H1 (cell line): ENCODE results near the gene SLC4A1AP. TPM values are rescaled to one million over a fixed set of nuclear protein-coding genes. Genes with fewer than 3 reads are reported as not detected.

Experiments
- CTCF ChIA-PET: fragments of 300-600 bp; sonication (Branson Sonifier 250); formaldehyde crosslinking; loops from one replicate; lab custom pipeline; 2021; ENCODE audit not compliant: partially characterized antibody; lab: Charles Lee
- POLR2A ChIA-PET: fragments of 300-600 bp; sonication (Branson Sonifier 250); formaldehyde crosslinking; loops from one replicate; lab custom pipeline; 2021; ENCODE audit warnings: inconsistent platforms; ENCODE audit not compliant: partially characterized antibody; lab: Charles Lee
- DNase-seq, 2 experiments: peaks; one replicate each; pipeline versions ENCODE4 v3.0.0 to v3.0.0-alpha.2; 2010 to 2022; ENCODE audit warnings: low spot score in 2 of 2, low read depth in 1 of 2, mixed read lengths in 1 of 2
- FAIRE-seq: peaks from 2 replicates; lab custom pipeline; 2011; peaks lifted over from hg19 to GRCh38; lab: Jason Lieb, UNC
- H2AFZ ChIP-seq: 2 replicates; pipeline ENCODE4 v1.8.1; 2012; ENCODE audit warnings: low read length, inconsistent platforms
- H2AK5ac ChIP-seq: 2 replicates; pipeline ENCODE4 v1.6.1; 2013; ENCODE audit warnings: low read depth, low read length
- H2BK120ac ChIP-seq: replicated peaks from 2 replicates; pipeline ENCODE3; 2013; ENCODE audit warnings: low read depth, low read length, inconsistent platforms
- H2BK12ac ChIP-seq: 2 replicates; pipeline ENCODE4 v1.6.1; 2013; ENCODE audit warnings: low read depth, low read length
- H2BK15ac ChIP-seq: 2 replicates; pipeline ENCODE4 v1.6.1; 2013; ENCODE audit warnings: low read length
- H2BK20ac ChIP-seq: 2 replicates; pipeline ENCODE4 v1.6.1; 2013; ENCODE audit warnings: low read length
- H2BK5ac ChIP-seq: 2 replicates; pipeline ENCODE4 v1.6.1; 2013; ENCODE audit warnings: low read depth, low read length
- H3K14ac ChIP-seq: 2 replicates; pipeline ENCODE4 v1.6.1; 2013; ENCODE audit warnings: inconsistent platforms; ENCODE audit not compliant: insufficient read length
- H3K18ac ChIP-seq: 2 replicates; pipeline ENCODE4 v1.6.1; 2013; ENCODE audit warnings: low read length; ENCODE audit errors: extremely low read depth
- H3K23ac ChIP-seq: 2 replicates; pipeline ENCODE4 v1.6.1; 2013; ENCODE audit warnings: inconsistent platforms; ENCODE audit not compliant: insufficient read length
- H3K23me2 ChIP-seq: 2 replicates; pipeline ENCODE4 v1.6.1; 2013; ENCODE audit warnings: low read depth, low read length
- H3K27ac ChIP-seq: 2 replicates; pipeline ENCODE4 v1.6.1; 2011; ENCODE audit warnings: low read depth, low read length, inconsistent platforms
- H3K27me3 ChIP-seq, 4 experiments: replicated peaks in 1 of 4; 1 replicate in 1 of 4; 2 replicates in 3 of 4; pipeline versions ENCODE4 v1.6.1 to v1.8.1; 2011 to 2013; ENCODE audit warnings: low read length in 3 of 4, mild to moderate bottlenecking in 3 of 4, inconsistent platforms in 2 of 4, mixed read lengths in 2 of 4, moderate library complexity in 1 of 4; ENCODE audit not compliant: control insufficient read depth in 3 of 4, insufficient read depth in 3 of 4; ENCODE audit errors: extremely low read depth in 1 of 4
- H3K36me3 ChIP-seq, 4 experiments: 2 replicates each; pipeline versions ENCODE4 v1.6.1 to v1.8.1; 2011 to 2013; ENCODE audit warnings: mild to moderate bottlenecking in 4 of 4, low read length in 3 of 4, moderate library complexity in 2 of 4, control low read depth in 1 of 4, inconsistent platforms in 1 of 4; ENCODE audit not compliant: insufficient read depth in 4 of 4, control insufficient read depth in 2 of 4
- H3K4ac ChIP-seq: replicated peaks from 2 replicates; pipeline ENCODE3; 2013; ENCODE audit warnings: low read length, low read depth, mixed read lengths, inconsistent platforms; ENCODE audit not compliant: insufficient read length
- H3K4me1 ChIP-seq, 4 experiments: replicated peaks in 1 of 4; 1 replicate in 1 of 4; 2 replicates in 3 of 4; pipeline versions ENCODE4 v1.6.1 to v1.8.1; 2011 to 2013; ENCODE audit warnings: low read length in 3 of 4, inconsistent platforms in 2 of 4, mixed read lengths in 1 of 4; ENCODE audit not compliant: insufficient read depth in 4 of 4, control insufficient read depth in 3 of 4
- H3K4me2 ChIP-seq, 2 experiments: 2 replicates each; pipeline versions ENCODE4 v1.6.1 to v1.8.1; 2011 to 2013; ENCODE audit warnings: low read depth in 2 of 2, low read length in 2 of 2, control low read depth in 1 of 2, inconsistent platforms in 1 of 2, mild to moderate bottlenecking in 1 of 2; ENCODE audit not compliant: insufficient read depth in 1 of 2
- H3K4me3 ChIP-seq, 4 experiments: fragments of 200-600, 300-600 bp in 1 of 4; sonication (generic), shearing (Covaris generic), sonication (Bioruptor Twin) in 1 of 4; 2 replicates each; pipeline versions ENCODE4 v1.5.1 to v1.8.1; 2011 to 2016; ENCODE audit warnings: low read length in 4 of 4, low read depth in 3 of 4, control low read depth in 2 of 4, inconsistent platforms in 2 of 4, mild to moderate bottlenecking in 2 of 4, mixed read lengths in 1 of 4, moderate library complexity in 1 of 4; ENCODE audit not compliant: insufficient read depth in 2 of 4; ENCODE audit errors: extremely low read depth in 1 of 4
- H3K56ac ChIP-seq: replicated peaks from 2 replicates; pipeline ENCODE3; 2013; ENCODE audit warnings: low read depth, mild to moderate bottlenecking, mixed read lengths, low read length, inconsistent platforms; ENCODE audit not compliant: insufficient read length
- H3K79me1 ChIP-seq: 2 replicates; pipeline ENCODE4 v1.6.1; 2013; ENCODE audit warnings: low read depth, low read length, control low read depth
- H3K79me2 ChIP-seq, 2 experiments: 2 replicates each; pipeline versions ENCODE4 v1.6.1 to v1.8.1; 2012 to 2013; ENCODE audit warnings: low read length in 2 of 2, mild to moderate bottlenecking in 2 of 2, inconsistent platforms in 1 of 2; ENCODE audit not compliant: insufficient read depth in 2 of 2, control insufficient read depth in 1 of 2
- H3K9ac ChIP-seq, 4 experiments: replicated peaks in 1 of 4; 1 replicate in 1 of 4; 2 replicates in 3 of 4; pipeline versions ENCODE4 v1.6.1 to v1.8.1; 2011 to 2013; ENCODE audit warnings: low read depth in 3 of 4, low read length in 3 of 4, control low read depth in 2 of 4, mild to moderate bottlenecking in 2 of 4, moderate library complexity in 2 of 4, inconsistent platforms in 1 of 4; ENCODE audit errors: extremely low read depth in 1 of 4
- H3K9me3 ChIP-seq, 2 experiments: 2 replicates each; pipeline versions ENCODE4 v1.6.1 to v1.8.1; 2012 to 2013; ENCODE audit warnings: mild to moderate bottlenecking in 2 of 2, moderate library complexity in 2 of 2, control low read depth in 1 of 2, inconsistent platforms in 1 of 2, low read depth in 1 of 2, low read length in 1 of 2, mixed read lengths in 1 of 2; ENCODE audit not compliant: insufficient read depth in 2 of 2
- H4K20me1 ChIP-seq, 2 experiments: replicated peaks in 1 of 2; 2 replicates each; pipeline versions ENCODE3 to v1.8.1; 2011 to 2013; ENCODE audit warnings: inconsistent platforms in 2 of 2, low read length in 2 of 2, mild to moderate bottlenecking in 1 of 2; ENCODE audit not compliant: insufficient read depth in 2 of 2, control insufficient read depth in 1 of 2
- H4K5ac ChIP-seq: 2 replicates; pipeline ENCODE4 v1.6.1; 2013; ENCODE audit warnings: low read length, low read depth, mixed read lengths, inconsistent platforms; ENCODE audit not compliant: insufficient read length
- H4K8ac ChIP-seq: 2 replicates; pipeline ENCODE4 v1.8.0; 2013; ENCODE audit warnings: mild to moderate bottlenecking, moderate library complexity, low read length, inconsistent platforms; ENCODE audit not compliant: insufficient read depth; ENCODE audit errors: extremely low read depth
- H4K91ac ChIP-seq: replicated peaks from 2 replicates; pipeline ENCODE3; 2013; ENCODE audit warnings: low read length, mixed read lengths, inconsistent platforms; ENCODE audit not compliant: insufficient read length
- NRF1 ChIP-seq: IDR thresholded peaks from 2 replicates; pipeline ENCODE4 v1.6.1; 2011; ENCODE audit warnings: mild to moderate bottlenecking, low read depth, low read length, improper control_type of control experiment
- WGBS, 2 experiments: shearing (Covaris generic) in 1 of 2; methylation state at CpG; one replicate each; pipeline versions ENCODE4 v1.1.6 to v1.1.7; 2013 to 2015; ENCODE audit warnings: low lambda C conversion rate in 2 of 2, mixed read lengths in 2 of 2, inconsistent platforms in 1 of 2, low coverage in 1 of 2, missing lambda C conversion rate in 1 of 2; ENCODE audit not compliant: insufficient replicate concordance in 2 of 2, insufficient coverage in 1 of 2, insufficient read length in 1 of 2; ENCODE audit errors: extremely low coverage in 1 of 2, missing lambda C conversion rate in 1 of 2; 5-methylcytosine and 5-hydroxymethylcytosine counted together
- polyA plus RNA-seq, 7 experiments: library from polyadenylated mRNA; depleted of rRNA in 3 of 7; stranded (reverse) in 5 of 7; unstranded in 2 of 7; fragments of >200 nt in 5 of 7; fragments of 200-250 nt in 2 of 7; gene quantifications; 1 replicate in 5 of 7; 2 replicates in 1 of 7; 4 replicates in 1 of 7; pipeline versions ENCODE4 v1.2.1 to v1.2.3, GENCODE V29; 2011 to 2013; ENCODE audit warnings: missing spikeins in 2 of 7, mixed read lengths in 2 of 7
- total RNA-seq: library from RNA; stranded (reverse); fragmentation: NEBNext Ultra II Directional; extraction: Animal tissue kit (Norgen Biotek cat#: 25700); gene quantifications from 2 replicates; pipeline ENCODE4 v1.2.1, GENCODE V29; 2021

Gene SLC4A1AP
- total and polyA plus RNA-seq, 2 of the 8 experiments (the other 6 are each of a cell fraction or from before 2014, with no cell fraction given), result 8.1 to 18.4 TPM

GRCh38 chr2:27741673-27742072 is 78.0 kb downstream of the SLC4A1AP start:
- H3K4ac ChIP-seq, result no peak overlapping the region
- TF ChIP-seq NRF1, result no peak
- no peak overlapping the region for H3K56ac ChIP-seq
- no peak overlapping the region for H2BK12ac ChIP-seq
- H3K23ac ChIP-seq, result no peak overlapping the region
- no peak overlapping the region for H3K4me3 ChIP-seq
- H4K8ac ChIP-seq, result no peak overlapping the region
- H3K9me3 ChIP-seq, result peaks cover 0 to 4% of the 10 kb centered on the region in 2 experiments; a peak in 1 of 4 replicates
- no peak overlapping the region for H2BK5ac ChIP-seq
- H2BK20ac ChIP-seq, result no peak overlapping the region
- H3K4me1 ChIP-seq, result no peaks in the 10 kb centered on the region; a peak in 1 of 7 replicates
- H3K4me2 ChIP-seq, result no peak overlapping the region
- no peak overlapping the region for H3K18ac ChIP-seq
- no peaks in the 10 kb centered on the region for H4K20me1 ChIP-seq
- no peak overlapping the region for H3K14ac ChIP-seq
- no peaks in the 10 kb centered on the region for H3K79me2 ChIP-seq
- H2BK15ac ChIP-seq, result no peak overlapping the region
- WGBS, 2 experiments, result 94% methylated on average over 3 of the region's 3 CpGs; no CpG with 5 or more reads in 1 of the 2 experiments
- no peaks in the 10 kb centered on the region for H3K79me1 ChIP-seq
- FAIRE-seq (no peak), DNase-seq (no peak)
- H3K27me3 ChIP-seq, result no peaks in the 10 kb centered on the region; a peak in 2 of 7 replicates
- no peaks in the 10 kb centered on the region for H3K23me2 ChIP-seq
- H3K9ac ChIP-seq, result no peak overlapping the region
- H2BK120ac ChIP-seq, result no peak overlapping the region
- no peak overlapping the region for H3K27ac ChIP-seq
- H4K91ac ChIP-seq, result no peak overlapping the region
- H2AK5ac ChIP-seq, result no peak overlapping the region
- ChIA-PET CTCF (interaction anchor here (1.1 to 2.8 kb wide), 3 partner anchors 11 to 19 kb away, joined by 3 to 9 read pairs (median 5); no protein-coding TSS in a partner anchor), POLR2A (interaction anchor here (0.6 to 1.4 kb wide), 3 partner anchors 9 to 42 kb away, joined by 3 to 6 read pairs (median 3); no protein-coding TSS in a partner anchor)
- no peak overlapping the region for H2AFZ ChIP-seq
- no peaks in the 10 kb centered on the region for H3K36me3 ChIP-seq
- no peak overlapping the region for H4K5ac ChIP-seq
